Kidney (tissue), 14 donors: ENCODE results near the gene SH3GL2. TPM values are rescaled to one million over a fixed set of nuclear protein-coding genes. Genes with fewer than 3 reads are reported as not detected.

Experiments
- DNase-seq, 5 donors: peaks; one replicate each; pipeline ENCODE4 v3.0.0-alpha.2; 2013 to 2020
- FAIRE-seq: peaks from 2 replicates; lab custom pipeline; 2012; peaks lifted over from hg19 to GRCh38; lab: Jason Lieb, UNC
- H3K27ac ChIP-seq, 2 donors: one replicate each; pipeline ENCODE4 v1.7.0; 2013; ENCODE audit warnings: low read depth in 2 of 2, low read length in 2 of 2, inconsistent platforms in 1 of 2
- H3K27me3 ChIP-seq: one replicate; pipeline ENCODE4 v1.7.1; 2013; ENCODE audit warnings: low read length, inconsistent platforms; ENCODE audit not compliant: control insufficient read depth, insufficient read depth
- H3K36me3 ChIP-seq, 3 donors: one replicate each; pipeline versions ENCODE4 v1.7.0 to v1.7.1; 2013; ENCODE audit warnings: low read length in 3 of 3, control low read depth in 1 of 3, inconsistent platforms in 1 of 3; ENCODE audit not compliant: insufficient read depth in 3 of 3, control insufficient read depth in 2 of 3
- H3K4me1 ChIP-seq, 3 donors: one replicate each; pipeline versions ENCODE4 v1.7.0 to v1.7.1; 2013; ENCODE audit warnings: low read length in 3 of 3, inconsistent platforms in 1 of 3, low read depth in 1 of 3; ENCODE audit not compliant: control insufficient read depth in 2 of 3, insufficient read depth in 2 of 3
- H3K4me3 ChIP-seq, 3 donors: one replicate each; pipeline versions ENCODE4 v1.7.0 to v1.8.1; 2013; ENCODE audit warnings: low read length in 3 of 3, control low read depth in 1 of 3, inconsistent platforms in 1 of 3
- H3K9ac ChIP-seq, 3 donors: one replicate each; pipeline versions ENCODE4 v1.7.0 to v1.7.1; 2013; ENCODE audit warnings: low read length in 3 of 3, control low read depth in 1 of 3, inconsistent platforms in 1 of 3
- H3K9me3 ChIP-seq, 3 donors: one replicate each; pipeline versions ENCODE4 v1.7.0 to v1.7.1; 2013; ENCODE audit warnings: low read length in 3 of 3, control low read depth in 1 of 3, inconsistent platforms in 1 of 3; ENCODE audit not compliant: control insufficient read depth in 2 of 3, insufficient read depth in 1 of 3
- intact Hi-C: fragments of 100-400 bp; cut with DNase I; formaldehyde crosslinking; loops from one replicate; pipeline ENCODE4 v1.11.1; 2022
- polyA plus RNA-seq: library from polyadenylated mRNA; stranded (reverse); fragments of 350-450 nt; fragmentation: Illumina TruSeq; extraction: RNeasy Lipid Tissue Mini Kit (QIAGEN cat#74804); gene quantifications from one replicate; pipeline ENCODE4 v1.2.3, GENCODE V29; 2014; ENCODE audit warnings: low read depth, low replicate concordance; ENCODE audit not compliant: insufficient read depth
- total RNA-seq: library from RNA; stranded (reverse); fragmentation: NEBNext Ultra II Directional; extraction: Animal tissue kit (Norgen Biotek cat#: 25700); gene quantifications from one replicate; pipeline ENCODE4 v1.2.1, GENCODE V29; 2021
- TF ChIP-seq, protein P1 (sequence below): IDR thresholded peaks from 3 replicates; pipeline ENCODE4 v1.5.1; 2012; ENCODE audit warnings: mild to moderate bottlenecking, moderate library complexity, borderline replicate concordance; ENCODE audit not compliant: insufficient read depth; ENCODE audit errors: extremely low read depth
- donor health status: control.
- donor health status: control.
- donor health status: control.
- donor health status: control.
- donor health status: control.
- donor health status: DM: yes; HTN: yes; CAD: no.
- donor health status: Normal renal cell carcinoma (clear cell type).

Gene SH3GL2
- total and polyA plus RNA-seq, 2 donors from 2014 or later, result 3.1 to 20.0 TPM

- TF ChIP-seq, protein P1, sequence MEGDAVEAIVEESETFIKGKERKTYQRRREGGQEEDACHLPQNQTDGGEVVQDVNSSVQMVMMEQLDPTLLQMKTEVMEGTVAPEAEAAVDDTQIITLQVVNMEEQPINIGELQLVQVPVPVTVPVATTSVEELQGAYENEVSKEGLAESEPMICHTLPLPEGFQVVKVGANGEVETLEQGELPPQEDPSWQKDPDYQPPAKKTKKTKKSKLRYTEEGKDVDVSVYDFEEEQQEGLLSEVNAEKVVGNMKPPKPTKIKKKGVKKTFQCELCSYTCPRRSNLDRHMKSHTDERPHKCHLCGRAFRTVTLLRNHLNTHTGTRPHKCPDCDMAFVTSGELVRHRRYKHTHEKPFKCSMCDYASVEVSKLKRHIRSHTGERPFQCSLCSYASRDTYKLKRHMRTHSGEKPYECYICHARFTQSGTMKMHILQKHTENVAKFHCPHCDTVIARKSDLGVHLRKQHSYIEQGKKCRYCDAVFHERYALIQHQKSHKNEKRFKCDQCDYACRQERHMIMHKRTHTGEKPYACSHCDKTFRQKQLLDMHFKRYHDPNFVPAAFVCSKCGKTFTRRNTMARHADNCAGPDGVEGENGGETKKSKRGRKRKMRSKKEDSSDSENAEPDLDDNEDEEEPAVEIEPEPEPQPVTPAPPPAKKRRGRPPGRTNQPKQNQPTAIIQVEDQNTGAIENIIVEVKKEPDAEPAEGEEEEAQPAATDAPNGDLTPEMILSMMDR, result no peak
- FAIRE-seq, result no peak
- Histone ChIP-seq H3K9me3 (no peaks in the 10 kb centered on the region), H3K4me3 (no peak overlapping the region), H3K27ac (no peak overlapping the region), H3K27me3 (no peaks in the 10 kb centered on the region), H3K9ac (no peak overlapping the region), H3K36me3 (no peaks in the 10 kb centered on the region), H3K4me1 (no peaks in the 10 kb centered on the region)
- no peak for DNase-seq
- intact Hi-C loops, result no loop called here
Measured at GRCh38 chr9:17571825-17572224, 7.0 kb upstream of the SH3GL2 start.

GRCh38 chr9:17574342-17574741, 4.5 kb upstream of the SH3GL2 start:
- H3K36me3 ChIP-seq, result no peaks in the 10 kb centered on the region
- H3K27ac ChIP-seq, result no peak overlapping the region
- H3K4me3 ChIP-seq, result no peak overlapping the region
- no peaks in the 10 kb centered on the region for H3K27me3 ChIP-seq
- no peak overlapping the region for H3K9ac ChIP-seq
- no peak for DNase-seq
- intact Hi-C loops, result no loop called here
- TF ChIP-seq, protein P1, result no peak
- H3K9me3 ChIP-seq, result no peaks in the 10 kb centered on the region
- no peak for FAIRE-seq
- H3K4me1 ChIP-seq, result peaks cover 0 to 3% (median 0%) of the 10 kb centered on the region in 3 donors

DNA sequence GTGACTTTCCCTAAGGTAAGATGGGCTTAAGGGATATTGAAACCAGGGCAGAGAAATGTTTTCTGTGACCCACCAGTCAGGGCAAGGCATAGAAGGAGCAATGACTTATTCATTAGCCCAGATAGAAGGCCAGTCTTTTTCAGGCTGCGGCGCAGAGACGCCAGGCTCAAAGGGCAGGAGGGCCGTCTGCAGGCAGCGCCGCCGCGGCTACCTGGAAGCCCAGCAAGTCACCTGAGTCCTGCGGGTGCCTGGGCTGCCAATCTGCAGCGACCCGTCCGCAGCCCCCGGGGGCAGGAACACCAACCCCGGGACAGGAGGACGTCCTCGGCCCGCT, 322 bp upstream of the SH3GL2 start:
- DNase-seq (peak in 1 of 5 donors; percentile 40), FAIRE-seq (no peak)
- H3K9me3 ChIP-seq, result no peaks in the 10 kb centered on the region
- no peak overlapping the region for H3K9ac ChIP-seq
- H3K36me3 ChIP-seq, result no peaks in the 10 kb centered on the region
- H3K4me1 ChIP-seq, result peaks cover 0 to 3% (median 0%) of the 10 kb centered on the region in 3 donors
- H3K27me3 ChIP-seq, result peaks cover 12% of the 10 kb centered on the region
- H3K27ac ChIP-seq, result peak overlapping the region; percentile 17 to 40
- TF ChIP-seq, protein P1, result no peak
- intact Hi-C loops, result no loop called here
- H3K4me3 ChIP-seq, result peak overlapping the region; percentile 37 to 67 (median 50)

DNA sequence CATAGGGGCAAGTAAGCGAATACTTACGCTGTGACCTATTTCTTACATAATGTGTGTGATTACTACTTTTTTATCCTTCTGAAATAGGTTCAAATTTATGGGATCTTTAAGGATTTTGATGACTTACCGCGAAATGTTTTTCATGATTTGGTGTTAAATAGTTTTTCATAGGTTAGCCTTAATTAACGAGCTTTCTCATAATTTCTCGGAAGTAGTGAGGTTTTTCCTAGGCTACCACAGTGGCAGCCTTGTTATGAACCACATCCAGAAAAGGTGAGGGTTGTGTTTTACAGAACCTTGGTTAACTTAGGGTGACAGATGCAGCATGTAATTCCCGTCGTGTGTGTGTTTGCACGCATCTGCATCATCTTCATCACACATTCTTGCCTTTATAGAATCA, 1.3 kb downstream of the SH3GL2 start:
- Histone ChIP-seq H3K36me3 (no peaks in the 10 kb centered on the region), H3K9ac (no peak overlapping the region), H3K4me3 (peak overlapping the region in 1 of 3 donors; percentile 67), H3K27ac (no peak overlapping the region), H3K4me1 (peaks cover 0 to 3% (median 0%) of the 10 kb centered on the region in 3 donors), H3K9me3 (no peaks in the 10 kb centered on the region), H3K27me3 (peaks cover 12% of the 10 kb centered on the region)
- FAIRE-seq (no peak), DNase-seq (no peak)
- TF ChIP-seq, protein P1, result no peak
- intact Hi-C loops, result no loop called here
